ENCODE measurements around the gene RPL18A.

The RPL18A gene

DNA sequence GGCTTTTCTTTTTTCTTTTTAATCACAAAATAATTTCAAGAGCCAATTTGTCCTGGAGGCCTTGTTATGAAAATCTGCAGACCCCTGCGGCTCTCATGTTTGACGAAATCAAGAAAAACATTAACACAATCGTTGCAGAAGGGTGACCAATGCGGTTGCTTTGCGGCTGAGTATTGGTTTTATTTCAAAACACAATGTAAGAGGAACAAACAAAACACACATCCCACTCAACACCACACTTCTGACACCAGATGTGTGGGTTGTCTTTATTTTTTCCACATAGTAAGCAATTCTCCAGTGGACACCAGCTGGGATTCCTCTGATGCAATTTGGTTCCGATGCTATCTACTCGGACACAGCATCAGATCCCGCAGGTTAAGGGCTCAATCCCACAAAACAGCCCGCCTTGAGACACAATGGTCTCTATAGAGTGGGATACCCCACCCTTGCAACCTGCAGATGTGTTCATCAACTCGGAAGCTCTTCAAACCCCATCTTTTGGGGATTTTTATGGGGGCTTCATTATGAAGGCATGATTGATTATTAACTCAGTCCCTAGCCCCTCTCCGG lies 51.2 kb downstream of the RPL18A start:
- no peak for DNase-seq

Measured in NCI-H1694 (cell line).